GM19372 (cell line): ENCODE measurements around the gene KCNK6.
A peak's percentile ranks its signal among the peaks of the same experiment; 100 is the strongest.

Experiments used
- ATAC-seq: cut with Tn5 transposase; IDR thresholded peaks from one replicate; pipeline ENCODE4 v1.9.1; 2021; ENCODE audit warnings: mild to moderate bottlenecking, low read depth, moderate library complexity; ENCODE audit not compliant: unreplicated experiment

KCNK6 gene

DNA sequence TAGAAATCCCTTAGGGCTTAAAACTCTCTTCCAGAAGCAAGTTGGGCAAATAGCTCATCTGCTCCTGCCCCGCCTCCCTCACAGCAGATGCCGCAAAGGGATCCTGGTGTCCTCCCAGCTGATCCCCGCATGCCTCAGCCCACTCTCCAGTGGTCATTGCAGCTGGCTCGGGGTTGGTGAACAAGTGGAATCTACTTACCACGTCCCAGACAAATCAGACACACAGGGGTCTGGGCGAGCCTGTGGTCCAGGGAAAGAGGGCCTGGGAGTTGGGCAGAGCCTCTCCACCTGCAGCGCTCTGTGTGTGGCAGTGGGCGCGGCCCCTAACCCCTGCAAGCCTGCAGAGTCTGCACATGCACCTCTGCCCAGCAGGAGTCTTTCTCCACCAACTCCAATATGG, 26.4 kb upstream of the KCNK6 start:
- ATAC-seq, result no peak

DNA sequence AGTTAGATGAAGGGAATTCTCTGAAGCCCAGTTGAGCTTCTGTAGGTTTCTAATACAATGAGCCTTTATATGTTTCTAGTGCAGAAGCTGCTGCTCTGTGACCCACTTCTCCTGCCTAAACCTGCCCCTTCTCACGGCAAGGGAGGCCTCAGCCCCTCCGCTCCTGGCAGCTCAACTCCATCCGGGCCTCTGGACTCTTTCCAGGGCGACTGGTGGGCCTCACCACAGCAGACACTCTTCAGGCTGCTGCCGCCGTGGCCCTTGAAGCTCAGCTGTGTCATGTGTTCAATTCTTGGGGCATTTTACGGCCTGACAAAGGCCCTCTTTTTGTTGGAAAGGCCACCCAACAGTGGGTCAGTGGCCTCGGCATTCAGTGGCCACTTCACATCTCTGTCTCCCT, 25.6 kb upstream of the KCNK6 start:
- no peak for ATAC-seq

DNA sequence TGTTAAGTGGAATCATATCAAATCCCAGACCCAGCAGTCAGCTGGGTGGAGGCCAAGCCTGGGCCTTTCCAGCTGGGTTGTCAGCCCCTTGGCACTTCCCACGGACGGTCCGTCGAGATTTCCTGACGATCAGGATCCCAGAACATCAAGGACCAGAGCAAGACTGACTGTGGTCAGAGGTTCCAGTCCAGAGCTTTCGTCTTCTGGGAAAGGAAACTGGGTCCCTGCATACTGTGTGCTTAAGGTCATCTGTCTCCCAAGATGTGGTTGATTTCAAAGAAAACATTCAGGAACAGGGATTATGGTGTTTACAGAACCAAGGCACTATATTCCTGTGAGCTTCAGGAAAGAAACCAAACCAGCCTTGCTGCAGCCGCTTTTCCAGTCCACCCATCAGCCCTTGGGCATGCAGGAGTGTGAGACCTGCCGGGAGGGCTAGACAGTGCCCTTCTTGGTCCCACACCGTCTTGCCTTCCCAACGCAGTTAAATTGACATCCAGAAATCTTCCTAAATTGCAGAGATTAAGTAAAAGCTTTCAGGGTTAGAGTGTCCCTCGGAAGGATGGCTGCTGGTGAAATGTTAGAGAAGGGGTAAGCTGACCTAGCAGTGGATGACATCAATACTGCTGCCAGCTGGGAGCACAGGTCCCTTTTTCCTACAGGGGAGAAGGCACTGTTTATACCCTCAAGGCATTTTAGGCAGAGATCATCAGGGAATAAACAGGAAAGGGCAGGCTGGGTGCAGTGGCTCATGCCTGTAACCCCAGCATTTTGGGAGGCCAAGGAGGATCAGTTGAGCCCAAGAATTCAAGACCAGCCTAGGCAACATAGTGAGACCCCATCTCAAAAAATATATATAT, 20.6 kb upstream of the KCNK6 start:
- ATAC-seq, result no peak

DNA sequence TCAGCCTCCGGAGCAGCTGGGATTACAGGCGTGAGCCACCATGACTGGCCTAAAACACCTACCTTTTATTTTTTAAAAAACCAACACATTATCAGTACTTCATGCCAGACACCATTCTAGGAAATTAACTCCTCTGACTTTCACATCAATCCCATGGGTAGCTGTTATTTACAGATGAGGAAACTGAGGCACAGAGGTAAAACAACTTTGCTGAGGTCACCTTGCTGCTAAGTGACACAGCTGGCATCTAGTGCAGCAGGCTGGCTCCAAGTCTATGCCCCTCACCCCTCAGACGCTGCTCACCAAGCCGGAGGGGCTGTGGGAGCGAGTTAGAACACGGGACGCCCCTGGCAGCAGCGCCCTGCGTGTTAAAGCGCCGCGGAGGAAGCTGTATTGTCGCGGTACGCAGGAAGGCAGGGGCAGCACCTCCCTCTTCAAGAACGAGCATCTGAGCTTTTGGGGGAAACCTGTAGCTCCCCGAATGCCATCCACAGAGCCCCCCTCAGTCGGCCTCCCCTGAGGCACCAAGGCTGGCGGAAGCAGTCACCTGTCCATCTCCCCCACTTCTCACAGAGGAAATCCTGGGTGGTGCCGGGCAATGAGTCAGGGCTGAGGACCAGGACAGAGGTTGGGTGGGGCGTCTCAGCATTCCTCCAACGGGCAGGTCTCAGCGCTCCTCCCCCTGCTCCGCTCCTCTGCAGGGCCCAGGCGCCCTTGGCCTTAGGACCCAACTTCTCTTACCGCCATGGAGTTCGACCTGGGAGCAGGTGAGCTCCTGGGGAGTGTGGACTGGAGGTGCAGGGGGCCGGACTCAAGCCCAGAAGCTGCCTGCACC, 15.9 kb upstream of the KCNK6 start, which contains the start of gene C19orf33:
Gene C19orf33 (plus strand): TSS at position 735 of the 835 bp plus-strand sequence. CDS start 11 bp downstream, at position 746.
- no peak for ATAC-seq

DNA sequence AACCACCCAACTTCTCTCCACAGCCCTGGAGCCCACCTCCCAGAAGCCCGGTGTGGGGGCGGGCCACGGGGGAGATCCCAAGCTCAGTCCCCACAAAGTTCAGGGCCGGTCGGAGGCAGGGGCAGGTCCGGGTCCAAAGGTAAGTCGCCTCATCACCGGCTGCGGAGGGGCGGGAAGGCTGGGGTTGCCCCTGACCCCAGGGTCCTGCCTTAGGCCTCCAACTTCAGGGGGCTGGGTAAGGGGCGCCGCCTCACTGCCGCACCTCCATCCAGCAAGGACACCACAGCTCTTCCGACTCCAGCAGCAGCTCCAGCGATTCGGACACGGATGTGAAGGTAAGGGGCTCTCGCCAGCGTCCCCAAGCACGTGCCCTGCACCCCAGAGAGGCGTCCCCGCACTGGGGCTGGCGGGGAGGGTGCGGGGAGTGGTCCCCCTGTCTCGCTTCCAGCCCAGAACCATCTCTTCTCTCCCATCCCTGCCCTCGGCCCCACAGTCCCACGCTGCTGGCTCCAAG, 15.2 kb upstream of the KCNK6 start:
- no peak for ATAC-seq

DNA sequence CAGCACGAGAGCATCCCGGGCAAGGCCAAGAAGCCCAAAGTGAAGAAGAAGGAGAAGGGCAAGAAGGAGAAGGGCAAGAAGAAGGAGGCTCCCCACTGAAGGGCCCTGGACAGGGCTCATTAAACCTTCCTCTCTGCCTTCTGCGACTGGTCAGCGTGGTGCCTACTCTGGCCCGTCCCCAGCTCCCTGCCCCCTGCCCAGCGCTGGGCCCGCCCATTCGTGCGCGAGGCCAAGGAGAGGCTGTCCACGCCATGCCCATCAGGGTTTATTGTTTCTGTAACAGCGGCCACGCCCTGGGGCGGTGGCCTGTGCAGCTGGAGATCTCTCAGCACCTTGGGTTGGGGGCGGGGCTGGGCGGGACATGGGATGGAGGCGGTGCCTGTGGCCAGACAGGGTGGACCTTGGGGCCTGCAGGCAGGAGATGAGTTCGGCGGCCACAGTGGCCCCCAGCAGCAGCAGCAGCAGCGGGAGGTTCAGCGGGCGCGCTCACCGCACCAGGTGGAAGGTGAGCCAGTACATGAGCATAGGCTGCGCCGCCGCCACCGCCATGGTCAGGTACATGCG, 14.7 kb upstream of the KCNK6 start:
- no peak for ATAC-seq

DNA sequence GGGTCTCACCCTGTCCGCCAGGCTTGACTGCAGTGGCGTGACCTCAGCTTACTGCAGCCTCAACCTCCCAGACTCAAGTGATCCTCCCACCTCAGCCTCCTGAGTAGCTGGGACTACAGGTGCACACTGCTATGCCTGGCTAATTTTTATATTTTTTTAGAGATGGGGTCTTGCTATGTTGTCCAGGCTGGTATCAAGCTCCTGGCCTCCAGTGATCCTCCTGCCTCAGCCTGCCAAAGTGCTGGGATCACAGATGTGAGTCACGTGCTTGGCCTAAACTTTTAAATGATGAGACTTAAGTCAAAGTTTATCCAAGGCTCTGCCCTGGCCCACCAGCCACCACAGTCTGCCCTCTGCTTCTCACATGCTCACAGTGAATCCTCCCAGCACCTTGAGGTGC, 13.4 kb upstream of the KCNK6 start:
- no peak for ATAC-seq

DNA sequence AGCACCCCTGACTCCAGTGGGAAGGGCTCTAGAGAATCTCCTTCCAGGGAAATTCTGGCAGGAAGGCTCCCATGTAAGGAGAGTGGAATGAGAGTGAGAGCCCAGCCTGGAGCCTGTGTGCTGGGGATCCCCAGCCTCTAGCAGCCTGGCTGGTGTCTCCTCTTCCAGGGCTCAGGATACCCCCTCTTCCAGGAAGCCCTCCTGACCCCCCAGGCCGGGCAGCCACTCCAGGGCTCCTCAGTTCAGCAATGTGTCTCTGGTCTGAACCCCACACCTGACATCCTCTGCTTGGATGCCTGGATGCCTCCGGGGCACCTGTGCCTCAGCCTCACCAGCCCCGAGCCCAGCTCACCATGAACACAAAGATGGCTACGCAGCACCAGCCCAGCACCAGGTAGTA, 12.6 kb upstream of the KCNK6 start:
- ATAC-seq, result no peak

DNA sequence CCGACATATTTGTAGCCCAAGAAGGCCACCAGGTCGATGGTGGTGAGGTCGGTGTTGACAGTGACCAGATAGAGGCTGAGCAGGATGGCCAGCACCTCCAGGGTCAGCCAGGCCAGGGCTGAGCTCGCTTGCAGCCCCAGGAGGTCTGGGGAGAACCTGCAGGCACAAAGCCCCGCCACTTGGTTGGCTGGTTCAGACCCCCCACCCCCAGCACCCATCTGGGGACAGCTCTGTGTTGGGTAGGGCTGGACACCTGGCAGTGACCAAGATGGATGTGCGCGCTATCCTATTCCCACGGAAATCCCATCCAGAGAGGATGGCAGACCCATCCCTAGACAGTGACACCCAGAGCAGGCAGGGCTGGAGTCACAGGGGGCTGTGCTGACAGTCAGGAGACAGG, 12.0 kb upstream of the KCNK6 start:
- ATAC-seq, result no peak

DNA sequence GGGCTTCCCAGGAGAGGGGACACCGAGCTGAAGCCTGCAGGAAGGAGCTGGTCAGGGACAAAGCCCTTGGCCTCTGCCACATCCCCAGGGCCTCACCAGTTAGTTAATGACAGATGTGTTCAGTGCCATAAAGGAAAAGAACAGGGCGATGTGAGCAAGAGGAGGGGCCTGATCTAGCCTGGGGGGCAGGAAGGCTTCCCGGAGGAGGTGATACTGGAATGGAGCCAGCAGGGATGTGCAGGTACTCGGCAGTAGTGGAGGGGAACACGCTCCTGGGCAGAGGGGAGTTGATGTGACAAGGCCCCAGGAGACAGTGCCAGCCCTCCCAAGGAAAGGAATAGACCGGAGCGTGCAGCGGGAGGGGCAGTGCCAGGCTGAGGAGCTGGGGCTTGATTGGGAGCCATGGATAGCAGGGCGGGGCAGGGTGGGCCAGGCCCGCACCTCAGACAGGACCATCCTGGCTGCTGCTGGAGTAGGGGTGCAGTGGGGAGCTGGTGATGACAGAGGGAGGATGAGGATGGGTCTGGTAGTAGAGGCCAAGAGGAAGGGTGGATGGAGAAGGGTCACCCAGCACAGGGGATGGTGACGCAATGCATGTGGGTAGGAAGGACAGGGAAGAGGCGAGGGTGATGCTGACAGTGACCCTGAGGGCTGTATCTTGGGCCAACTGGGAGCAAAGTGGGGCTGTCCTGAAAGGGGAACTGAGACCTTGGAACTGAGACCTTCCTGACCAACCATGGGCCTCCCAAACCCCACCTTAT, 11.5 kb upstream of the KCNK6 start:
- ATAC-seq, result no peak

DNA sequence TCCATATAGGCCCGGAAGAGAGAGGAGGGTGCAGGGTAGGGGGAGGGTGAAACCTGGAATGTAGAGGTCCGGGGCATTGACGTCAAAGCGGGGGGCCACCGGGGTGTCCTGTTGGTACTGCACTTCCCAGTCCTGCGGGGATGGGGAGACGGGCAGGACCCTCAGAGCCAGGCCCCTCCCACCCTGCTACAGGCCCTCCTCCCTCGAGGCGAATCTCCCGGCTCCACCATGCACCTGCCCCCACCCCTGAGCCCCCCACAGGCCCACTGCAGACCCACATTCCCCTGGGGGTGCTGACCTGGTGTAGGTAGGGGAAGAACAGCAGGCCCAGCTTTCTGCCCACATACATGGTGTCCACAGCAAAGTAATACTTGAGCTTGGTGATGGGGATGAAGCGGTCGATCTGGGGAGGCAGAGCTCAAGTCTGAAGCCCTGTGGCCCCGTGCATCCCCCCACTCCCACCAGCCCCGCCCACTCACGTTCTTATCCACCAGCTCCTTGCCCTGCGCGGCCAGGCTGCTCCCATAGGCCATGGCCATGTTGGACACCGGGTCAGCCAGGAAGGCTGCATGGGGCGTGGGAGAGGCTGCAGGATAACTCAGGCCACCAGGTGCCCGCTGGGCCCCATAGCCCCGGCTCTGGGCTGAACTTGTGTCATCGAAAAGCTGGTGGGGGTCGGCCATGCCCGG, 10.6 kb upstream of the KCNK6 start:
- ATAC-seq, result no peak

DNA sequence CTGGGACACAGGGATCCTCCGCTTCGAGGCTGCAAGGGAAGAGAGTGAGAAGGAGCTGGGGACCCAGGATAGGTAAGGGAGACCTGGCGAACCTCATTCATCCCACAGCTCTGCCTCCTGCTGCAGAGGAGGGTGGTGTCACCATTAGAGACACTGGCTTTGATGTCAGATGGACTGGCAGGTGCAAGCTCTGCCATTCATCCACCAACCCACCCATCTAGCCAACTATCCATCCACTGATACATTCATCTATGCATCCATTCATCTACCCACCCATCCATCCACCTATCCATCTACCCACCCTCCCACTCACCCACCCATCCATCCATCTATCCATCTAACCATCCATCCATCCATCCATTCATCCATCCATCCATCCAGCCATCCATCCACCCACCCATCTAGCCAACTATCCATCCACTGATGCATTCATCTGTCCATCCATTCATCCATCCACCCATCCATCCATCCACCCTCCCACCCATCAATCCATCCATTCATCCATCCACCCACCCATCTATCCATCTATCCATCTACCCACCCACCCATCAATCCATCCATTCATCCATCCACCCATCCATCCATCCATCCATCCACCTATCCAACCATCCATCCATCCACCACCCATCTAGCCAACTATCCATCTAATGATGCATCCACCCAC, 9.9 kb upstream of the KCNK6 start:
- ATAC-seq, result no peak

DNA sequence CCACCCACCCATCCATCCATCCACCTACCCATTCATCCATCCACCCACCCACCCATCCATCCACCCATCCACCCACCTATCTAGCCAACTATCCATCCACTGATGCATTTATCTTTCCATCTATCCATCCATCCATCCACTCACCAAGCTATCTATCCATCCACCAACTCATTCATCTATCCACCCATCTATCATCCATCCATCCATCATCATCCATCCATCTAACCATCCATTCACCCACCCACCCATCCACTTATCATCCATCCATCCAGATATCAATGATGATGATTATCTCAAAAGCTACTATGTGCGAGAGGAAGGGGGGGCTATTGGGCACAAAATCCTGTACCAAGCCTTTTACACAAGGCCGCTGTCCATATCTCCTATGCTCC, 9.4 kb upstream of the KCNK6 start:
- ATAC-seq, result no peak

DNA sequence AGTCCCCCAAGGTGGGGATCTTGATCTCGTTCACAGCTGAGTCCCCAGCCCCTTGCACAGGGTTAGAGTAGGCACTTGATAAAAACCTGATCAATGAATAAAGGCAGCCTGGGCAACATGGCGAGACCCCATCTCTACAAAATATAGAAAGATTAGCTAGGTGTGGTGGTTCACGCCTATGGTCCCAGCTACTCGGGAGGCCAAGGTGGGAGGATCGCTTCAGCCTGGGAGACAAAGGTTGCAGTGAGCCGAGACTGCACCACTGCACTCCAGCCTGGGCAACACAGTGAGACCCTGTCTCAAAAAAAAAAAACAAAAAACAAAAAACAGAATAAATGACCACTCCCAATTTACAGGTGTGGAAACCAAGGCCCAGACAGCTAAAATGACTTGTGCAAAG, 8.7 kb upstream of the KCNK6 start:
- no peak for ATAC-seq

DNA sequence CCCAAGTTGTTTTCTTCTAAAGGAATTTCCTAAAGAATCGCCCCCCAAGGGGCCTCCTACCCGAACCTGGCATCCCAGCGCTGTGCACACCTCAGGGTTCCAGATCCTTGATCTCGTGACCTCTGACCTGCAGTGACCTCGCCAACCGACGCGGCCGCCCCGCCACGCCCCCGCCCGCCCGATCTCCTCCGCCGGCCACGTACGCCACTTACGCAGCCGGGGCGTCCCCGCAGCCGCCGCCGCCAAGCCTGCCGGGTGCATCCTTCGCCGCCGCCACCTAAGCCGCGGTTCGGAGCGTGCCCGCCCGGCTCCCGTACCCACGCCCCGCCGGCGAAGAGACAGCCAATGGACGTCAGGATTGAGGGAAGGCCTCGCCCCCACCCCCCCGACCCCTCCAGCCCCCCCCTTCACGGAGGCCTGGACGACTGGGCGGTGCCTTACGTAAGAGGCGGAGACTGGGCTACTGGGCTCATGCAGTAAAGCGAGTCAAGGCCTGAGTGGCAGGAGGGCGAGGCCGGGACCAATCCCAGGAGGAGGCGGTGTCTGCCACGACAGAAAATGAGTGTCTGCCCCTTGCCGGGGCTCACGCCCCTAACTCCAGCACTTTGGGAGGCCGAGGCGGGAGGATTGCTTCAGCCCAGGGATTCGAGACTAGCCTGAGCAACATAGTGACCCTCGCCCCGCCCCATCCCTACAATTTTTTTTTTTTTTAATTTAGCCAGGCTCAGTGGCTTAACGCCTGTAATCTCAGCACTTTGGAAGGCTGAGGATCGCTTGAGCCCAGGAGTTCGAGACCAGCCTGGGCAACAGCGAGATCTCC, 3.8 kb upstream of the KCNK6 start, which contains the start of gene YIF1B:
Gene YIF1B (minus strand): TSS at position 291 of the 820 bp plus-strand sequence. CDS start 30 bp downstream, at position 261.
- ATAC-seq, result peak; percentile 89

DNA sequence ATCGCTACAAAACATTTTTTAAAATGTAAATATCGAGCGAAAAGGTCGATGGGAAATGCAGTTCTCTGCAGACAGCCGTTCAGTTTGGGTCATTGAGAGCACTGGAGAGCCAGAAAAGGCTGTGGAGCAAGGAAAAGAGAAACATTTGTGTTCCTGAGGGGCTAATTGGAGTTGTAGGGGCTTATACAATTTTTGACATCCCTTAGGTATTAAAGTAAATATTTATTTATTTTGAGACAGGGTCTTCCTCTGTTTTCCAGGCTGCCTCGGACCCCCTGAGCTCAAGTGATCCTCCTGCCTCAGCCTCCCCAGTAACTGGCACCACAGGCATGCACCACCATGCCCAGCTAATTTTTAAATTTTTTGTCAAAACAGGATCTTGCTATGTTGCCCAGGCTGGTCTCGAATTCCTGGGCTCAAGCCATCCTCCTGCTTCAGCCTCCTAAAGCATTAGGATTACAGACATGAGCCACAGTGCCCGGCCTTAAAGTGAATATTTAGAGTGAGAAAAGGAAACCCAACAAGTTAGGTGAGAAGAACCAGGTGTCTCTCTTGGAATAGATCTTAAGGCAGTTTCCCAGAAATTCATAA, 3.1 kb upstream of the KCNK6 start:
- no peak for ATAC-seq

DNA sequence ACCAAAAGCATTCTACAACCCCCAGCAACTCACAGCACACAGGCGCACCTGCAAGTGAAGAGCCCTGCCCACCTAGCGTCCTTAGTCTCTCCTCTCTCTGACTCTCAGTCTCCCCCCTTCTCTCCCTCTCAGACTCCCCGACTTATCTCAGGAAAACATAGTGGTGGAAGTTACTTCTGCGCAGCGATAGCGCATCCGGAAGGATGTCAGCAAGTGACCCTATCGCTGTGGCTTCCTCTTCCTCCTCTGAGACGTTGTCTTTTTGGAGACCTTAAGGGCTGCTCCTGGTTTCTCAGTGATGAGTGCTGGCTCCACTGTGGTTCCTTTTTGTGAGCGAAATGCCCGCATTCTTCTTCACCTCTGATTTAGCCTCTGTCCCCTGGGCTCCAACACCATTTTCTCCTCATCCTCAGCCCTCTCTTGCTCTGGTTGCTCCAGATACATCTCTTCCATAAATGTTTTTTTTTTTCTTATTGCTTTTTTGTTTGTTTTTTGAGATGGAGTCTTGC, 2.5 kb upstream of the KCNK6 start:
- no peak for ATAC-seq

DNA sequence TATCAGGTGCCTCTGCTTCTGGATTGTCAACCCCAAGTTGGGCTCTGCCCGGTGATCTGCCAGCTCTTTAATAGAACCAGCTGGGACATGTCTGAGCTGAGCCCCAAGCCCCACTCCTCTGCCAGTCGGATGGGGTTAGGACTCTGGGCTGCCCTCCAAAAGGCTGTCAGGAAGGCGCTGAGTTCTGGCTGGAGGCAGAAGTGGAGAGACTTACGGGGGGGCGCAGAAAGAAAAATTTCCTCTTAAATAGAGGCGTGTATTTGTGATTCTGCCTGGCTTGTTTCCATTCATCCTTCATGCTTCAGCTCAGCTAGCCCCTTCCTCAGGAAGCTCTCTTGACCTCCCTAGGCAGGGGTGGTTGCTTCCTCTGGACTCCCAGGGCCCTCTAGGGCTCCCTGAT, 985 bp upstream of the KCNK6 start:
- ATAC-seq, result no peak
